Islet of Langerhans (tissue), 1 donor: Measurements from ENCODE around the gene ASB18.

Source experiments
- FAIRE-seq: peaks from one replicate; lab custom pipeline; 2011; peaks lifted over from hg19 to GRCh38; lab: Jason Lieb, UNC

ASB18 gene

GRCh38 chr2:236241181-236242056 is 22.8 kb downstream of the ASB18 start:
- no peak for FAIRE-seq

- FAIRE-seq: no peak
Measured at GRCh38 chr2:236240228-236240990, 23.8 kb downstream of the ASB18 start.

- no peak for FAIRE-seq
Measured at GRCh38 chr2:236239276-236240065, 24.7 kb downstream of the ASB18 start.

- no peak for FAIRE-seq
Measured at GRCh38 chr2:236238751-236239150, 25.5 kb downstream of the ASB18 start.

GRCh38 chr2:236237468-236238190 is 26.6 kb downstream of the ASB18 start:
- no peak for FAIRE-seq

GRCh38 chr2:236236559-236237452 is 27.4 kb downstream of the ASB18 start:
- no peak for FAIRE-seq

GRCh38 chr2:236229186-236229585 is 35.0 kb downstream of the ASB18 start:
- no peak for FAIRE-seq

- FAIRE-seq: no peak
Measured at GRCh38 chr2:236223675-236224074, 40.5 kb downstream of the ASB18 start.

- no peak for FAIRE-seq
Measured at GRCh38 chr2:236221798-236222197, 42.4 kb downstream of the ASB18 start.

GRCh38 chr2:236219411-236219810 is 44.8 kb downstream of the ASB18 start:
- FAIRE-seq: no peak

- FAIRE-seq: no peak
Measured at GRCh38 chr2:236217926-236218325, 46.3 kb downstream of the ASB18 start.

GRCh38 chr2:236216711-236217110 is 47.5 kb downstream of the ASB18 start:
- no peak for FAIRE-seq

- no peak for FAIRE-seq
Measured at GRCh38 chr2:236215761-236216333, 48.4 kb downstream of the ASB18 start.

- no peak for FAIRE-seq
Measured at GRCh38 chr2:236215196-236215595, 49.0 kb downstream of the ASB18 start.

GRCh38 chr2:236214376-236214995 is 49.7 kb downstream of the ASB18 start:
- FAIRE-seq: no peak

- no peak for FAIRE-seq
Measured at GRCh38 chr2:236211296-236211695, 52.9 kb downstream of the ASB18 start.

GRCh38 chr2:236210536-236210935 is 53.7 kb downstream of the ASB18 start:
- no peak for FAIRE-seq

GRCh38 chr2:236209996-236210395 is 54.2 kb downstream of the ASB18 start:
- no peak for FAIRE-seq

- FAIRE-seq: no peak
Measured at GRCh38 chr2:236209535-236209934, 54.7 kb downstream of the ASB18 start.
